SK-N-SH (cell line): ENCODE data around the gene MROH2B. TPM values are rescaled to one million over a fixed set of nuclear protein-coding genes. Genes with fewer than 3 reads are reported as not detected.

Source experiments
- CTCF ChIA-PET: fragments of 300-600, 350-600 bp; formaldehyde crosslinking; extraction: SDS; loops from one replicate; lab custom pipeline; 2021; lab: Yijun Ruan, JAX
- POLR2A ChIA-PET: fragments of 350-600 bp; sonication (Branson Sonifier 250); formaldehyde crosslinking; extraction: SDS; loops from one replicate; lab custom pipeline; 2020; ENCODE audit warnings: antibody characterized with exemption, inconsistent platforms; lab: Yijun Ruan, JAX
- DNase-seq: peaks from one replicate; pipeline ENCODE4 v3.0.0; 2012
- H2AFZ ChIP-seq: fragments of 200-600 bp; sonication (generic); 2 replicates; pipeline ENCODE4 v1.8.1; 2016; ENCODE audit warnings: antibody characterized with exemption, mild to moderate bottlenecking, low read depth
- H3F3A ChIP-seq: fragments of 200-600 bp; sonication (generic); replicated peaks from 2 replicates; pipeline ENCODE3; 2016; ENCODE audit warnings: antibody characterized with exemption, mild to moderate bottlenecking; ENCODE audit not compliant: insufficient read depth
- H3K27ac ChIP-seq, 2 experiments: fragments of 200-500 bp in 1 of 2; fragments of 200-600 bp in 1 of 2; sonication (Bioruptor generic) in 1 of 2; sonication (generic), shearing (Covaris generic) in 1 of 2; 2 replicates each; pipeline versions ENCODE4 v1.5.1 to v1.6.1; 2014 to 2016; ENCODE audit warnings: low read depth in 2 of 2, inconsistent platforms in 1 of 2, low read length in 1 of 2, mild to moderate bottlenecking in 1 of 2, mixed read lengths in 1 of 2
- H3K27me3 ChIP-seq: fragments of 200-600 bp; sonication (generic), shearing (Covaris generic); 2 replicates; pipeline ENCODE4 v1.6.1; 2016; ENCODE audit warnings: mixed run types; ENCODE audit not compliant: insufficient read depth
- H3K36me3 ChIP-seq, 2 experiments: fragments of 200-500 bp in 1 of 2; fragments of 200-600 bp in 1 of 2; sonication (Bioruptor generic) in 1 of 2; sonication (generic) in 1 of 2; replicated peaks in 1 of 2; 2 replicates each; pipeline versions ENCODE3 to v1.5.1; 2014 to 2016; ENCODE audit warnings: low read length in 1 of 2, mild to moderate bottlenecking in 1 of 2; ENCODE audit not compliant: insufficient read depth in 2 of 2, control insufficient read depth in 1 of 2
- H3K4me1 ChIP-seq, 2 experiments: fragments of 200-500 bp in 1 of 2; fragments of 200-600 bp in 1 of 2; sonication (Bioruptor generic) in 1 of 2; sonication (generic), shearing (Covaris generic) in 1 of 2; 2 replicates each; pipeline versions ENCODE4 v1.5.1 to v1.6.1; 2014 to 2016; ENCODE audit warnings: low read depth in 1 of 2, low read length in 1 of 2, mixed run types in 1 of 2; ENCODE audit not compliant: insufficient read depth in 2 of 2, control insufficient read depth in 1 of 2
- H3K4me2 ChIP-seq: fragments of 200-600 bp; sonication (generic), shearing (Covaris generic); 2 replicates; pipeline ENCODE4 v1.6.1; 2017; ENCODE audit warnings: mixed run types
- H3K4me3 ChIP-seq, 2 experiments: fragments of 200-500 bp in 1 of 2; fragments of 200-600 bp in 1 of 2; sonication (Bioruptor generic) in 1 of 2; sonication (generic), shearing (Covaris generic) in 1 of 2; 2 replicates each; pipeline versions ENCODE4 v1.5.1 to v1.8.1; 2014 to 2016; ENCODE audit warnings: low read depth in 2 of 2, inconsistent platforms in 1 of 2, low read length in 1 of 2, mild to moderate bottlenecking in 1 of 2, mixed read lengths in 1 of 2, moderate library complexity in 1 of 2
- H3K79me2 ChIP-seq: fragments of 200-600 bp; sonication (generic); 2 replicates; pipeline ENCODE4 v1.8.1; 2017; ENCODE audit warnings: mild to moderate bottlenecking; ENCODE audit not compliant: insufficient read depth
- H3K9ac ChIP-seq: fragments of 200-600 bp; sonication (generic); 2 replicates; pipeline ENCODE4 v1.6.1; 2017; ENCODE audit warnings: mixed run types
- H3K9me2 ChIP-seq: fragments of 200-600 bp; sonication (generic); 2 replicates; pipeline ENCODE4 v1.6.1; 2017; ENCODE audit warnings: mixed run types
- H3K9me3 ChIP-seq: fragments of 200-600 bp; sonication (generic); 2 replicates; pipeline ENCODE4 v1.6.1; 2017; ENCODE audit warnings: mixed run types, mild to moderate bottlenecking, moderate library complexity
- H4K20me1 ChIP-seq: fragments of 200-600 bp; sonication (generic); 2 replicates; pipeline ENCODE4 v1.6.1; 2017; ENCODE audit warnings: mild to moderate bottlenecking, mixed run types; ENCODE audit not compliant: insufficient read depth
- ELF1 ChIP-seq: IDR thresholded peaks from 2 replicates; pipeline ENCODE4 v1.4.0; 2012
- EZH2phosphoT487 ChIP-seq: fragments of 200-600 bp; sonication (generic); IDR thresholded peaks from 2 replicates; pipeline ENCODE4 v1.6.1; 2017; ENCODE audit warnings: low read depth, mixed run types, mild to moderate bottlenecking, antibody characterized with exemption, moderate library complexity, borderline replicate concordance
- FOSL2 ChIP-seq: IDR thresholded peaks from 2 replicates; pipeline ENCODE4 v1.4.0; 2012; ENCODE audit warnings: low read depth, mild to moderate bottlenecking, moderate library complexity, borderline replicate concordance
- FOXM1 ChIP-seq: IDR thresholded peaks from 2 replicates; pipeline ENCODE4 v1.4.0; 2012; ENCODE audit warnings: low read depth, mild to moderate bottlenecking
- GATA2 ChIP-seq: sonication (generic); formaldehyde crosslinking; IDR thresholded peaks from 2 replicates; pipeline ENCODE4 v1.5.0; 2020; ENCODE audit warnings: mild to moderate bottlenecking, missing genetic modification reagents
- MEF2A ChIP-seq: IDR thresholded peaks from 2 replicates; pipeline ENCODE4 v1.4.0; 2012; ENCODE audit warnings: low read depth, borderline replicate concordance
- MXI1 ChIP-seq: IDR thresholded peaks from 2 replicates; pipeline ENCODE4 v1.6.1; 2012; ENCODE audit warnings: mild to moderate bottlenecking, low read depth, low read length, improper control_type of control experiment
- NFIC ChIP-seq: IDR thresholded peaks from 2 replicates; pipeline ENCODE4 v1.4.0; 2012; ENCODE audit warnings: borderline replicate concordance
- POLR2AphosphoS5 ChIP-seq: IDR thresholded peaks from 2 replicates; pipeline ENCODE4 v1.6.1; 2012; ENCODE audit warnings: low read depth, low read length
- SMC3 ChIP-seq: IDR thresholded peaks from 2 replicates; pipeline ENCODE4 v1.6.1; 2012; ENCODE audit warnings: low read depth, low read length, improper control_type of control experiment
- TAF1 ChIP-seq: IDR thresholded peaks from 2 replicates; pipeline ENCODE4 v1.6.1; 2012; ENCODE audit warnings: low read depth, mild to moderate bottlenecking, low read length, moderate library complexity, borderline replicate concordance
- TCF12 ChIP-seq: IDR thresholded peaks from 2 replicates; pipeline ENCODE4 v1.4.0; 2012
- TEAD4 ChIP-seq: IDR thresholded peaks from 2 replicates; pipeline ENCODE4 v1.4.0; 2012; ENCODE audit warnings: mild to moderate bottlenecking, borderline replicate concordance; ENCODE audit not compliant: insufficient read depth
- USF1 ChIP-seq: IDR thresholded peaks from 2 replicates; pipeline ENCODE4 v1.4.0; 2012; ENCODE audit warnings: low read depth, borderline replicate concordance
- USF2 ChIP-seq: fragments of 150-350 bp; IDR thresholded peaks from 2 replicates; pipeline ENCODE4 v1.6.1; 2017; ENCODE audit warnings: antibody characterized with exemption, low read length, low read depth, borderline replicate concordance
- WGBS: methylation state at CpG from one replicate; pipeline ENCODE4 v1.1.6; 2017; ENCODE audit warnings: low lambda C conversion rate; 5-methylcytosine and 5-hydroxymethylcytosine counted together
- polyA plus RNA-seq, 3 experiments: library from polyadenylated mRNA; depleted of rRNA; stranded (reverse); fragments of >200 nt; gene quantifications; 2 replicates each; pipeline ENCODE4 v1.2.3, GENCODE V29; 2012
- TF ChIP-seq, protein P1 (sequence below): fragments of 200-600 bp; sonication (generic); IDR thresholded peaks from 2 replicates; pipeline ENCODE4 v1.6.1; 2017; ENCODE audit warnings: antibody characterized with exemption, mild to moderate bottlenecking, moderate library complexity
- TF ChIP-seq, protein P2 (sequence below): IDR thresholded peaks from 2 replicates; pipeline ENCODE4 v1.4.0; 2012; ENCODE audit warnings: low read depth, borderline replicate concordance
- TF ChIP-seq, protein P3 (sequence below): fragments of 150-350 bp; IDR thresholded peaks from 2 replicates; pipeline ENCODE4 v1.6.1; 2016; ENCODE audit warnings: mild to moderate bottlenecking, low read depth, low read length
- TF ChIP-seq, protein P4 (sequence below): IDR thresholded peaks from 2 replicates; pipeline ENCODE4 v1.4.0; 2012; ENCODE audit warnings: low read depth
- TF ChIP-seq, protein P5 (sequence below): IDR thresholded peaks from 2 replicates; pipeline ENCODE4; 2012

Gene MROH2B
- polyA plus RNA-seq, 1 of the 3 experiments (the other 2 are of a cell fraction), result not detected

DNA sequence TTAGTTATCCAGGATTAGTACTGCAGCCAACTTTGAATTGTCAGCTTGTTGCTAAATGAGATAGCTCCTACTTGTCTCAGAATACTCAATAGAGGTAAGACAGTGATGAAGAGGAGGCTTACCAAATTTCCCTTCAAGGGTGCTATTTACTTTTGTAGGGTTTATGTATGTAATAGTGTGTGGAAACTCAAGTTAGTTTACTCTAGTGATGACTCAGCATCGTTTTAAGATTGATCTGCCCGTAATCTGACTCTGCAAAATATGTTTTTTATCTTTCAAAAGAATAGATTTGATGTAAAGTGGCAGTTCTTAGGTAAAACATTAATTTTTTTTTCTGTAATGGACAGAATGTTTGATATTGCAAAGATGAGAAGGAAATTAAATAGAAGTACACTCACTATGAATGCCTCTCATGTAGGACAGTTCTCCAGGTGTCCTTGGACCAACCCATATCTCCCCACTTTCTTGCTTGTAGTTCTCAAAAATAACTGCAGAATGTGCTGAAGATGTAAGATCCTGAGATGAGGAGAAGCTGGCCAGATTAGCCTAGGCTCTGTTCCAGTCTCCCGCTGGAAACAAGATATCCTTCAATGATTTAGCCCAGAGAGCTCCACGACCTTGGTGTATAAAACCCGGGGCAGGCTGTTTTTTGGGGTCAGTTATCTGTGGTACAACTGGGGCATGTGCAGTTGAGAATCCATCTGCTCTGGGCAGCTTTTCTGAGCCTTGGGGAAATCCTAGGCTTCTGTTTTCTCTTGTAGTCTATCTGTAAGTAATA lies 24.4 kb upstream of the MROH2B start:
- Histone ChIP-seq H3K9ac (no peak overlapping the region), H3K27ac (no peak overlapping the region), H3K4me3 (no peak overlapping the region), H3K4me1 (no peaks in the 10 kb centered on the region), H3K79me2 (no peaks in the 10 kb centered on the region), H3K4me2 (no peak overlapping the region), H3F3A (no peaks in the 10 kb centered on the region), H4K20me1 (no peaks in the 10 kb centered on the region), H2AFZ (no peak overlapping the region), H3K9me3 (no peaks in the 10 kb centered on the region), H3K9me2 (no peaks in the 10 kb centered on the region), H3K36me3 (no peaks in the 10 kb centered on the region), H3K27me3 (no peaks in the 10 kb centered on the region)
- CTCF ChIA-PET, result no interaction called here
- POLR2A ChIA-PET, result no interaction called here
- no peak for TF ChIP-seq EZH2phosphoT487
- TF ChIP-seq USF1, result no peak
- TF ChIP-seq FOXM1, result no peak
- TF ChIP-seq, protein P1, sequence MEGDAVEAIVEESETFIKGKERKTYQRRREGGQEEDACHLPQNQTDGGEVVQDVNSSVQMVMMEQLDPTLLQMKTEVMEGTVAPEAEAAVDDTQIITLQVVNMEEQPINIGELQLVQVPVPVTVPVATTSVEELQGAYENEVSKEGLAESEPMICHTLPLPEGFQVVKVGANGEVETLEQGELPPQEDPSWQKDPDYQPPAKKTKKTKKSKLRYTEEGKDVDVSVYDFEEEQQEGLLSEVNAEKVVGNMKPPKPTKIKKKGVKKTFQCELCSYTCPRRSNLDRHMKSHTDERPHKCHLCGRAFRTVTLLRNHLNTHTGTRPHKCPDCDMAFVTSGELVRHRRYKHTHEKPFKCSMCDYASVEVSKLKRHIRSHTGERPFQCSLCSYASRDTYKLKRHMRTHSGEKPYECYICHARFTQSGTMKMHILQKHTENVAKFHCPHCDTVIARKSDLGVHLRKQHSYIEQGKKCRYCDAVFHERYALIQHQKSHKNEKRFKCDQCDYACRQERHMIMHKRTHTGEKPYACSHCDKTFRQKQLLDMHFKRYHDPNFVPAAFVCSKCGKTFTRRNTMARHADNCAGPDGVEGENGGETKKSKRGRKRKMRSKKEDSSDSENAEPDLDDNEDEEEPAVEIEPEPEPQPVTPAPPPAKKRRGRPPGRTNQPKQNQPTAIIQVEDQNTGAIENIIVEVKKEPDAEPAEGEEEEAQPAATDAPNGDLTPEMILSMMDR, result no peak
- TF ChIP-seq MEF2A, result no peak
- TF ChIP-seq ELF1, result no peak
- TF ChIP-seq, protein P2, sequence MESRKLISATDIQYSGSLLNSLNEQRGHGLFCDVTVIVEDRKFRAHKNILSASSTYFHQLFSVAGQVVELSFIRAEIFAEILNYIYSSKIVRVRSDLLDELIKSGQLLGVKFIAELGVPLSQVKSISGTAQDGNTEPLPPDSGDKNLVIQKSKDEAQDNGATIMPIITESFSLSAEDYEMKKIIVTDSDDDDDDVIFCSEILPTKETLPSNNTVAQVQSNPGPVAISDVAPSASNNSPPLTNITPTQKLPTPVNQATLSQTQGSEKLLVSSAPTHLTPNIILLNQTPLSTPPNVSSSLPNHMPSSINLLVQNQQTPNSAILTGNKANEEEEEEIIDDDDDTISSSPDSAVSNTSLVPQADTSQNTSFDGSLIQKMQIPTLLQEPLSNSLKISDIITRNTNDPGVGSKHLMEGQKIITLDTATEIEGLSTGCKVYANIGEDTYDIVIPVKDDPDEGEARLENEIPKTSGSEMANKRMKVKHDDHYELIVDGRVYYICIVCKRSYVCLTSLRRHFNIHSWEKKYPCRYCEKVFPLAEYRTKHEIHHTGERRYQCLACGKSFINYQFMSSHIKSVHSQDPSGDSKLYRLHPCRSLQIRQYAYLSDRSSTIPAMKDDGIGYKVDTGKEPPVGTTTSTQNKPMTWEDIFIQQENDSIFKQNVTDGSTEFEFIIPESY, result no peak
- no peak for TF ChIP-seq FOSL2
- TF ChIP-seq POLR2AphosphoS5, result no peak
- TF ChIP-seq, protein P3, sequence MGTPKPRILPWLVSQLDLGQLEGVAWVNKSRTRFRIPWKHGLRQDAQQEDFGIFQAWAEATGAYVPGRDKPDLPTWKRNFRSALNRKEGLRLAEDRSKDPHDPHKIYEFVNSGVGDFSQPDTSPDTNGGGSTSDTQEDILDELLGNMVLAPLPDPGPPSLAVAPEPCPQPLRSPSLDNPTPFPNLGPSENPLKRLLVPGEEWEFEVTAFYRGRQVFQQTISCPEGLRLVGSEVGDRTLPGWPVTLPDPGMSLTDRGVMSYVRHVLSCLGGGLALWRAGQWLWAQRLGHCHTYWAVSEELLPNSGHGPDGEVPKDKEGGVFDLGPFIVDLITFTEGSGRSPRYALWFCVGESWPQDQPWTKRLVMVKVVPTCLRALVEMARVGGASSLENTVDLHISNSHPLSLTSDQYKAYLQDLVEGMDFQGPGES, result no peak
- no peak for TF ChIP-seq SMC3
- no peak for TF ChIP-seq MXI1
- TF ChIP-seq, protein P4, sequence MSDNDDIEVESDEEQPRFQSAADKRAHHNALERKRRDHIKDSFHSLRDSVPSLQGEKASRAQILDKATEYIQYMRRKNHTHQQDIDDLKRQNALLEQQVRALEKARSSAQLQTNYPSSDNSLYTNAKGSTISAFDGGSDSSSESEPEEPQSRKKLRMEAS, result no peak
- TF ChIP-seq TAF1, result no peak
- TF ChIP-seq TEAD4, result no peak
- TF ChIP-seq USF2, result no peak
- no peak for TF ChIP-seq GATA2
- no peak for TF ChIP-seq NFIC
- TF ChIP-seq TCF12, result no peak
- TF ChIP-seq, protein P5, sequence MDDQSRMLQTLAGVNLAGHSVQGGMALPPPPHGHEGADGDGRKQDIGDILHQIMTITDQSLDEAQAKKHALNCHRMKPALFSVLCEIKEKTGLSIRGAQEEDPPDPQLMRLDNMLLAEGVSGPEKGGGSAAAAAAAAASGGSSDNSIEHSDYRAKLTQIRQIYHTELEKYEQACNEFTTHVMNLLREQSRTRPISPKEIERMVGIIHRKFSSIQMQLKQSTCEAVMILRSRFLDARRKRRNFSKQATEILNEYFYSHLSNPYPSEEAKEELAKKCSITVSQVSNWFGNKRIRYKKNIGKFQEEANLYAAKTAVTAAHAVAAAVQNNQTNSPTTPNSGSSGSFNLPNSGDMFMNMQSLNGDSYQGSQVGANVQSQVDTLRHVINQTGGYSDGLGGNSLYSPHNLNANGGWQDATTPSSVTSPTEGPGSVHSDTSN, result no peak
- 48% methylated on average over 4 of the region's 5 CpGs for WGBS
- DNase-seq, result no peak
